ENCODE results near the gene SHISA8. TPM values are rescaled to one million over a fixed set of nuclear protein-coding genes. Genes with fewer than 3 reads are reported as not detected.

Gene SHISA8
- total and polyA plus RNA-seq, 10 of the 15 experiments (the other 5 are each of a cell fraction or from before 2014, with no cell fraction given), result 0.06 to 10.1 (median 0.25) TPM

- TF ChIP-seq, protein P1, sequence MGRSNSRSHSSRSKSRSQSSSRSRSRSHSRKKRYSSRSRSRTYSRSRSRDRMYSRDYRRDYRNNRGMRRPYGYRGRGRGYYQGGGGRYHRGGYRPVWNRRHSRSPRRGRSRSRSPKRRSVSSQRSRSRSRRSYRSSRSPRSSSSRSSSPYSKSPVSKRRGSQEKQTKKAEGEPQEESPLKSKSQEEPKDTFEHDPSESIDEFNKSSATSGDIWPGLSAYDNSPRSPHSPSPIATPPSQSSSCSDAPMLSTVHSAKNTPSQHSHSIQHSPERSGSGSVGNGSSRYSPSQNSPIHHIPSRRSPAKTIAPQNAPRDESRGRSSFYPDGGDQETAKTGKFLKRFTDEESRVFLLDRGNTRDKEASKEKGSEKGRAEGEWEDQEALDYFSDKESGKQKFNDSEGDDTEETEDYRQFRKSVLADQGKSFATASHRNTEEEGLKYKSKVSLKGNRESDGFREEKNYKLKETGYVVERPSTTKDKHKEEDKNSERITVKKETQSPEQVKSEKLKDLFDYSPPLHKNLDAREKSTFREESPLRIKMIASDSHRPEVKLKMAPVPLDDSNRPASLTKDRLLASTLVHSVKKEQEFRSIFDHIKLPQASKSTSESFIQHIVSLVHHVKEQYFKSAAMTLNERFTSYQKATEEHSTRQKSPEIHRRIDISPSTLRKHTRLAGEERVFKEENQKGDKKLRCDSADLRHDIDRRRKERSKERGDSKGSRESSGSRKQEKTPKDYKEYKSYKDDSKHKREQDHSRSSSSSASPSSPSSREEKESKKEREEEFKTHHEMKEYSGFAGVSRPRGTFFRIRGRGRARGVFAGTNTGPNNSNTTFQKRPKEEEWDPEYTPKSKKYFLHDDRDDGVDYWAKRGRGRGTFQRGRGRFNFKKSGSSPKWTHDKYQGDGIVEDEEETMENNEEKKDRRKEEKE (IDR thresholded peaks at IDR 0.05), result no peak
- TF ChIP-seq, protein P2, sequence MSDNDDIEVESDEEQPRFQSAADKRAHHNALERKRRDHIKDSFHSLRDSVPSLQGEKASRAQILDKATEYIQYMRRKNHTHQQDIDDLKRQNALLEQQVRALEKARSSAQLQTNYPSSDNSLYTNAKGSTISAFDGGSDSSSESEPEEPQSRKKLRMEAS (IDR thresholded peaks at IDR 0.05; ENCODE audit: low read depth, low read length), result no peak
- TF ChIP-seq POLR2A (IDR thresholded peaks at IDR 0.05; ENCODE audit: low read depth, low read length) (peak; percentile 54; the same call in 1 of the 2 replicates), MEF2A (IDR thresholded peaks at IDR 0.05; ENCODE audit: insufficient read depth, low read depth, low read length) (no peak), HDGF (IDR thresholded peaks at IDR 0.05) (peak; percentile 71), IKZF2 (IDR thresholded peaks at IDR 0.05) (peak in 1 of 2 experiments; percentile 32; a peak in 1 of 4 replicates), CTCF (IDR thresholded peaks at IDR 0.05 in 2 of 3, conservative IDR thresholded peaks at IDR 0.05 in 1 of 3; ENCODE audit: control insufficient read depth in 2 of 3, extremely low read depth in 1 of 3, insufficient read depth in 1 of 3, low read depth in 3 of 3, low read length in 3 of 3) (peak; percentile 78 to 87 (median 79)), SMAD1 (IDR thresholded peaks at IDR 0.05; ENCODE audit: low read depth, partially characterized antibody) (peak; percentile 67), BACH1 (IDR thresholded peaks at IDR 0.05; ENCODE audit: borderline replicate concordance) (0 out of 2 replicates have a peak, but pooled peaks have one; percentile 22), FOXK2 (IDR thresholded peaks at IDR 0.05) (no peak), USF2 (IDR thresholded peaks at IDR 0.05; ENCODE audit: borderline replicate concordance, low read depth, low read length) (no peak), WRNIP1 (IDR thresholded peaks at IDR 0.05; ENCODE audit: borderline replicate concordance, low read depth, low read length) (no peak), KLF5 (IDR thresholded peaks at IDR 0.05; ENCODE audit: partially characterized antibody) (no peak), HDAC6 (IDR thresholded peaks at IDR 0.05; ENCODE audit: unreplicated experiment) (no peak)
- TF ChIP-seq, protein P3, sequence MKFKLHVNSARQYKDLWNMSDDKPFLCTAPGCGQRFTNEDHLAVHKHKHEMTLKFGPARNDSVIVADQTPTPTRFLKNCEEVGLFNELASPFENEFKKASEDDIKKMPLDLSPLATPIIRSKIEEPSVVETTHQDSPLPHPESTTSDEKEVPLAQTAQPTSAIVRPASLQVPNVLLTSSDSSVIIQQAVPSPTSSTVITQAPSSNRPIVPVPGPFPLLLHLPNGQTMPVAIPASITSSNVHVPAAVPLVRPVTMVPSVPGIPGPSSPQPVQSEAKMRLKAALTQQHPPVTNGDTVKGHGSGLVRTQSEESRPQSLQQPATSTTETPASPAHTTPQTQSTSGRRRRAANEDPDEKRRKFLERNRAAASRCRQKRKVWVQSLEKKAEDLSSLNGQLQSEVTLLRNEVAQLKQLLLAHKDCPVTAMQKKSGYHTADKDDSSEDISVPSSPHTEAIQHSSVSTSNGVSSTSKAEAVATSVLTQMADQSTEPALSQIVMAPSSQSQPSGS (IDR thresholded peaks at IDR 0.05; ENCODE audit: low read length), result no peak
- TF ChIP-seq, protein P4, sequence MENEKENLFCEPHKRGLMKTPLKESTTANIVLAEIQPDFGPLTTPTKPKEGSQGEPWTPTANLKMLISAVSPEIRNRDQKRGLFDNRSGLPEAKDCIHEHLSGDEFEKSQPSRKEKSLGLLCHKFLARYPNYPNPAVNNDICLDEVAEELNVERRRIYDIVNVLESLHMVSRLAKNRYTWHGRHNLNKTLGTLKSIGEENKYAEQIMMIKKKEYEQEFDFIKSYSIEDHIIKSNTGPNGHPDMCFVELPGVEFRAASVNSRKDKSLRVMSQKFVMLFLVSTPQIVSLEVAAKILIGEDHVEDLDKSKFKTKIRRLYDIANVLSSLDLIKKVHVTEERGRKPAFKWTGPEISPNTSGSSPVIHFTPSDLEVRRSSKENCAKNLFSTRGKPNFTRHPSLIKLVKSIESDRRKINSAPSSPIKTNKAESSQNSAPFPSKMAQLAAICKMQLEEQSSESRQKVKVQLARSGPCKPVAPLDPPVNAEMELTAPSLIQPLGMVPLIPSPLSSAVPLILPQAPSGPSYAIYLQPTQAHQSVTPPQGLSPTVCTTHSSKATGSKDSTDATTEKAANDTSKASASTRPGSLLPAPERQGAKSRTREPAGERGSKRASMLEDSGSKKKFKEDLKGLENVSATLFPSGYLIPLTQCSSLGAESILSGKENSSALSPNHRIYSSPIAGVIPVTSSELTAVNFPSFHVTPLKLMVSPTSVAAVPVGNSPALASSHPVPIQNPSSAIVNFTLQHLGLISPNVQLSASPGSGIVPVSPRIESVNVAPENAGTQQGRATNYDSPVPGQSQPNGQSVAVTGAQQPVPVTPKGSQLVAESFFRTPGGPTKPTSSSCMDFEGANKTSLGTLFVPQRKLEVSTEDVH (IDR thresholded peaks at IDR 0.05; ENCODE audit: low read depth, partially characterized antibody), result no peak
- TF ChIP-seq, protein P5, sequence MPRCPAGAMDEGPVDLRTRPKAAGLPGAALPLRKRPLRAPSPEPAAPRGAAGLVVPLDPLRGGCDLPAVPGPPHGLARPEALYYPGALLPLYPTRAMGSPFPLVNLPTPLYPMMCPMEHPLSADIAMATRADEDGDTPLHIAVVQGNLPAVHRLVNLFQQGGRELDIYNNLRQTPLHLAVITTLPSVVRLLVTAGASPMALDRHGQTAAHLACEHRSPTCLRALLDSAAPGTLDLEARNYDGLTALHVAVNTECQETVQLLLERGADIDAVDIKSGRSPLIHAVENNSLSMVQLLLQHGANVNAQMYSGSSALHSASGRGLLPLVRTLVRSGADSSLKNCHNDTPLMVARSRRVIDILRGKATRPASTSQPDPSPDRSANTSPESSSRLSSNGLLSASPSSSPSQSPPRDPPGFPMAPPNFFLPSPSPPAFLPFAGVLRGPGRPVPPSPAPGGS (IDR thresholded peaks at IDR 0.05; ENCODE audit: borderline replicate concordance, insufficient read depth, low read depth, low read length, poor library complexity, severe bottlenecking), result no peak
Observed at GRCh38 chr22:41925783-41926460, 11.0 kb upstream of the SHISA8 start (continued).
